SK-N-SH (cell line): ENCODE measurements around the gene HK1. TPM values are rescaled to one million over a fixed set of nuclear protein-coding genes. Genes with fewer than 3 reads are reported as not detected.

ENCODE experiments used
- CTCF ChIA-PET: fragments of 300-600, 350-600 bp; formaldehyde crosslinking; extraction: SDS; loops from one replicate; lab custom pipeline; 2021; lab: Yijun Ruan, JAX
- POLR2A ChIA-PET: fragments of 350-600 bp; sonication (Branson Sonifier 250); formaldehyde crosslinking; extraction: SDS; loops from one replicate; lab custom pipeline; 2020; ENCODE audit warnings: antibody characterized with exemption, inconsistent platforms; lab: Yijun Ruan, JAX
- DNase-seq: peaks from one replicate; pipeline ENCODE4 v3.0.0; 2012
- H2AFZ ChIP-seq: fragments of 200-600 bp; sonication (generic); 2 replicates; pipeline ENCODE4 v1.8.1; 2016; ENCODE audit warnings: antibody characterized with exemption, mild to moderate bottlenecking, low read depth
- H3F3A ChIP-seq: fragments of 200-600 bp; sonication (generic); replicated peaks from 2 replicates; pipeline ENCODE3; 2016; ENCODE audit warnings: antibody characterized with exemption, mild to moderate bottlenecking; ENCODE audit not compliant: insufficient read depth
- H3K27ac ChIP-seq, 2 experiments: fragments of 200-500 bp in 1 of 2; fragments of 200-600 bp in 1 of 2; sonication (Bioruptor generic) in 1 of 2; sonication (generic), shearing (Covaris generic) in 1 of 2; 2 replicates each; pipeline versions ENCODE4 v1.5.1 to v1.6.1; 2014 to 2016; ENCODE audit warnings: low read depth in 2 of 2, inconsistent platforms in 1 of 2, low read length in 1 of 2, mild to moderate bottlenecking in 1 of 2, mixed read lengths in 1 of 2
- H3K27me3 ChIP-seq: fragments of 200-600 bp; sonication (generic), shearing (Covaris generic); 2 replicates; pipeline ENCODE4 v1.6.1; 2016; ENCODE audit warnings: mixed run types; ENCODE audit not compliant: insufficient read depth
- H3K36me3 ChIP-seq, 2 experiments: fragments of 200-500 bp in 1 of 2; fragments of 200-600 bp in 1 of 2; sonication (Bioruptor generic) in 1 of 2; sonication (generic) in 1 of 2; replicated peaks in 1 of 2; 2 replicates each; pipeline versions ENCODE3 to v1.5.1; 2014 to 2016; ENCODE audit warnings: low read length in 1 of 2, mild to moderate bottlenecking in 1 of 2; ENCODE audit not compliant: insufficient read depth in 2 of 2, control insufficient read depth in 1 of 2
- H3K4me1 ChIP-seq, 2 experiments: fragments of 200-500 bp in 1 of 2; fragments of 200-600 bp in 1 of 2; sonication (Bioruptor generic) in 1 of 2; sonication (generic), shearing (Covaris generic) in 1 of 2; 2 replicates each; pipeline versions ENCODE4 v1.5.1 to v1.6.1; 2014 to 2016; ENCODE audit warnings: low read depth in 1 of 2, low read length in 1 of 2, mixed run types in 1 of 2; ENCODE audit not compliant: insufficient read depth in 2 of 2, control insufficient read depth in 1 of 2
- H3K4me2 ChIP-seq: fragments of 200-600 bp; sonication (generic), shearing (Covaris generic); 2 replicates; pipeline ENCODE4 v1.6.1; 2017; ENCODE audit warnings: mixed run types
- H3K4me3 ChIP-seq, 2 experiments: fragments of 200-500 bp in 1 of 2; fragments of 200-600 bp in 1 of 2; sonication (Bioruptor generic) in 1 of 2; sonication (generic), shearing (Covaris generic) in 1 of 2; 2 replicates each; pipeline versions ENCODE4 v1.5.1 to v1.8.1; 2014 to 2016; ENCODE audit warnings: low read depth in 2 of 2, inconsistent platforms in 1 of 2, low read length in 1 of 2, mild to moderate bottlenecking in 1 of 2, mixed read lengths in 1 of 2, moderate library complexity in 1 of 2
- H3K79me2 ChIP-seq: fragments of 200-600 bp; sonication (generic); 2 replicates; pipeline ENCODE4 v1.8.1; 2017; ENCODE audit warnings: mild to moderate bottlenecking; ENCODE audit not compliant: insufficient read depth
- H3K9ac ChIP-seq: fragments of 200-600 bp; sonication (generic); 2 replicates; pipeline ENCODE4 v1.6.1; 2017; ENCODE audit warnings: mixed run types
- H3K9me2 ChIP-seq: fragments of 200-600 bp; sonication (generic); 2 replicates; pipeline ENCODE4 v1.6.1; 2017; ENCODE audit warnings: mixed run types
- H3K9me3 ChIP-seq: fragments of 200-600 bp; sonication (generic); 2 replicates; pipeline ENCODE4 v1.6.1; 2017; ENCODE audit warnings: mixed run types, mild to moderate bottlenecking, moderate library complexity
- H4K20me1 ChIP-seq: fragments of 200-600 bp; sonication (generic); 2 replicates; pipeline ENCODE4 v1.6.1; 2017; ENCODE audit warnings: mild to moderate bottlenecking, mixed run types; ENCODE audit not compliant: insufficient read depth
- CHD2 ChIP-seq: fragments of 150-350 bp; IDR thresholded peaks from 2 replicates; pipeline ENCODE4 v1.6.1; 2018; ENCODE audit warnings: low read length; ENCODE audit not compliant: partially characterized antibody
- EP300 ChIP-seq, 2 experiments: IDR thresholded peaks; 2 replicates each; pipeline versions ENCODE4 v1.4.0 to v1.6.1; 2012; ENCODE audit warnings: borderline replicate concordance in 1 of 2, low read depth in 1 of 2, low read length in 1 of 2
- GABPA ChIP-seq: IDR thresholded peaks from 2 replicates; pipeline ENCODE4 v1.4.0; 2012; ENCODE audit warnings: low read depth, mild to moderate bottlenecking
- GATA2 ChIP-seq: sonication (generic); formaldehyde crosslinking; IDR thresholded peaks from 2 replicates; pipeline ENCODE4 v1.5.0; 2020; ENCODE audit warnings: mild to moderate bottlenecking, missing genetic modification reagents
- MEF2A ChIP-seq: IDR thresholded peaks from 2 replicates; pipeline ENCODE4 v1.4.0; 2012; ENCODE audit warnings: low read depth, borderline replicate concordance
- MXI1 ChIP-seq: IDR thresholded peaks from 2 replicates; pipeline ENCODE4 v1.6.1; 2012; ENCODE audit warnings: mild to moderate bottlenecking, low read depth, low read length, improper control_type of control experiment
- NFIC ChIP-seq: IDR thresholded peaks from 2 replicates; pipeline ENCODE4 v1.4.0; 2012; ENCODE audit warnings: borderline replicate concordance
- RAD21 ChIP-seq: IDR thresholded peaks from 2 replicates; pipeline ENCODE4 v1.6.1; 2012; ENCODE audit warnings: mild to moderate bottlenecking, low read length
- RCOR1 ChIP-seq: fragments of 150-350 bp; IDR thresholded peaks from 2 replicates; pipeline ENCODE4 v1.6.1; 2017; ENCODE audit warnings: antibody characterized with exemption, low read length
- RXRA ChIP-seq: IDR thresholded peaks from 2 replicates; pipeline ENCODE4 v1.4.0; 2012; ENCODE audit warnings: low read depth, mild to moderate bottlenecking, borderline replicate concordance
- SIN3A ChIP-seq: IDR thresholded peaks from 2 replicates; pipeline ENCODE4 v1.6.1; 2012; ENCODE audit warnings: low read depth, mild to moderate bottlenecking, low read length, moderate library complexity, borderline replicate concordance
- SMC3 ChIP-seq: IDR thresholded peaks from 2 replicates; pipeline ENCODE4 v1.6.1; 2012; ENCODE audit warnings: low read depth, low read length, improper control_type of control experiment
- TCF12 ChIP-seq: IDR thresholded peaks from 2 replicates; pipeline ENCODE4 v1.4.0; 2012
- TEAD4 ChIP-seq: IDR thresholded peaks from 2 replicates; pipeline ENCODE4 v1.4.0; 2012; ENCODE audit warnings: mild to moderate bottlenecking, borderline replicate concordance; ENCODE audit not compliant: insufficient read depth
- USF2 ChIP-seq: fragments of 150-350 bp; IDR thresholded peaks from 2 replicates; pipeline ENCODE4 v1.6.1; 2017; ENCODE audit warnings: antibody characterized with exemption, low read length, low read depth, borderline replicate concordance
- YY1 ChIP-seq: IDR thresholded peaks from 2 replicates; pipeline ENCODE4 v1.4.0; 2012; ENCODE audit warnings: low read depth, mild to moderate bottlenecking
- WGBS: methylation state at CpG from one replicate; pipeline ENCODE4 v1.1.6; 2017; ENCODE audit warnings: low lambda C conversion rate; 5-methylcytosine and 5-hydroxymethylcytosine counted together
- polyA plus RNA-seq, 3 experiments: library from polyadenylated mRNA; depleted of rRNA; stranded (reverse); fragments of >200 nt; gene quantifications; 2 replicates each; pipeline ENCODE4 v1.2.3, GENCODE V29; 2012
- TF ChIP-seq, protein P1 (sequence below): IDR thresholded peaks from 2 replicates; pipeline ENCODE4; 2012
- TF ChIP-seq, protein P2 (sequence below): fragments of 150-350 bp; IDR thresholded peaks from 2 replicates; pipeline ENCODE4 v1.6.1; 2016; ENCODE audit warnings: mild to moderate bottlenecking, low read depth, low read length
- TF ChIP-seq, protein P3 (sequence below): fragments of 200-600 bp; sonication (generic); IDR thresholded peaks from 2 replicates; pipeline ENCODE4 v1.6.1; 2017; ENCODE audit warnings: antibody characterized with exemption, mild to moderate bottlenecking, moderate library complexity
- TF ChIP-seq, protein P4 (sequence below): IDR thresholded peaks from 2 replicates; pipeline ENCODE4 v1.4.0; 2012; ENCODE audit warnings: low read depth, borderline replicate concordance
- TF ChIP-seq, protein P5 (sequence below): IDR thresholded peaks from 2 replicates; pipeline ENCODE4 v1.4.0; 2012; ENCODE audit warnings: low read depth, borderline replicate concordance

The HK1 gene
- polyA plus RNA-seq, 1 of the 3 experiments (the other 2 are of a cell fraction) = 38.7 TPM

DNA sequence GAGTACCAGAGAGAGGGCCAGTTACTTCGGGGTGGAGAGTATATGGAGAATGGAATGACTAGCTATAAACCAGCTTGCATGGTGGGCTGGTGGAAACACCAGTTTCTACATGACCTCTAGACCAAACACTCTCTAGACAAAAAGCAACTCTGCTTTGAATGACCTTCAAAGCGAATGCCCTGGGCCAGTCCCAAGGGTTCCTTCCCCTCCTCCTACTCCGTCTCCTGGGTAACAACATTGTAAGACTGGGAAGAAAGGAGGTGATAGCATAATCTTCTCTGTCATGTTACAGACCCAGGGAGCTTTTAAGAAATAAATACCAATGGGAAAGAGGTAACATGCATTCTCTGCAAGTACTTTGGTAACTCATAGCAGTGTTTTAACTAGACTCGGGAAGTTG lies 7.4 kb downstream of the HK1 start (continued):
- TF ChIP-seq, protein P1, sequence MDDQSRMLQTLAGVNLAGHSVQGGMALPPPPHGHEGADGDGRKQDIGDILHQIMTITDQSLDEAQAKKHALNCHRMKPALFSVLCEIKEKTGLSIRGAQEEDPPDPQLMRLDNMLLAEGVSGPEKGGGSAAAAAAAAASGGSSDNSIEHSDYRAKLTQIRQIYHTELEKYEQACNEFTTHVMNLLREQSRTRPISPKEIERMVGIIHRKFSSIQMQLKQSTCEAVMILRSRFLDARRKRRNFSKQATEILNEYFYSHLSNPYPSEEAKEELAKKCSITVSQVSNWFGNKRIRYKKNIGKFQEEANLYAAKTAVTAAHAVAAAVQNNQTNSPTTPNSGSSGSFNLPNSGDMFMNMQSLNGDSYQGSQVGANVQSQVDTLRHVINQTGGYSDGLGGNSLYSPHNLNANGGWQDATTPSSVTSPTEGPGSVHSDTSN = no peak
- TF ChIP-seq MEF2A = no peak
- TF ChIP-seq SMC3 = no peak
- TF ChIP-seq USF2 = no peak
- no peak for TF ChIP-seq TEAD4

- Histone ChIP-seq H3K9me3 (no peaks in the 10 kb centered on the region), H3K79me2 (no peaks in the 10 kb centered on the region), H3K4me2 (no peak overlapping the region), H3K27ac (no peak overlapping the region), H3K4me3 (no peak overlapping the region), H3K36me3 (no peaks in the 10 kb centered on the region)
- TF ChIP-seq SIN3A = no peak
- no peak for TF ChIP-seq EP300 (IDR thresholded peaks at IDR 0.05; ENCODE audit: borderline replicate concordance in 1 of 2, low read depth in 1 of 2, low read length in 1 of 2)
- TF ChIP-seq RXRA = no peak
- TF ChIP-seq, protein P2, sequence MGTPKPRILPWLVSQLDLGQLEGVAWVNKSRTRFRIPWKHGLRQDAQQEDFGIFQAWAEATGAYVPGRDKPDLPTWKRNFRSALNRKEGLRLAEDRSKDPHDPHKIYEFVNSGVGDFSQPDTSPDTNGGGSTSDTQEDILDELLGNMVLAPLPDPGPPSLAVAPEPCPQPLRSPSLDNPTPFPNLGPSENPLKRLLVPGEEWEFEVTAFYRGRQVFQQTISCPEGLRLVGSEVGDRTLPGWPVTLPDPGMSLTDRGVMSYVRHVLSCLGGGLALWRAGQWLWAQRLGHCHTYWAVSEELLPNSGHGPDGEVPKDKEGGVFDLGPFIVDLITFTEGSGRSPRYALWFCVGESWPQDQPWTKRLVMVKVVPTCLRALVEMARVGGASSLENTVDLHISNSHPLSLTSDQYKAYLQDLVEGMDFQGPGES = no peak
- TF ChIP-seq MXI1 = no peak
- no peak for TF ChIP-seq GABPA
- no peak for TF ChIP-seq CHD2
- TF ChIP-seq, protein P3, sequence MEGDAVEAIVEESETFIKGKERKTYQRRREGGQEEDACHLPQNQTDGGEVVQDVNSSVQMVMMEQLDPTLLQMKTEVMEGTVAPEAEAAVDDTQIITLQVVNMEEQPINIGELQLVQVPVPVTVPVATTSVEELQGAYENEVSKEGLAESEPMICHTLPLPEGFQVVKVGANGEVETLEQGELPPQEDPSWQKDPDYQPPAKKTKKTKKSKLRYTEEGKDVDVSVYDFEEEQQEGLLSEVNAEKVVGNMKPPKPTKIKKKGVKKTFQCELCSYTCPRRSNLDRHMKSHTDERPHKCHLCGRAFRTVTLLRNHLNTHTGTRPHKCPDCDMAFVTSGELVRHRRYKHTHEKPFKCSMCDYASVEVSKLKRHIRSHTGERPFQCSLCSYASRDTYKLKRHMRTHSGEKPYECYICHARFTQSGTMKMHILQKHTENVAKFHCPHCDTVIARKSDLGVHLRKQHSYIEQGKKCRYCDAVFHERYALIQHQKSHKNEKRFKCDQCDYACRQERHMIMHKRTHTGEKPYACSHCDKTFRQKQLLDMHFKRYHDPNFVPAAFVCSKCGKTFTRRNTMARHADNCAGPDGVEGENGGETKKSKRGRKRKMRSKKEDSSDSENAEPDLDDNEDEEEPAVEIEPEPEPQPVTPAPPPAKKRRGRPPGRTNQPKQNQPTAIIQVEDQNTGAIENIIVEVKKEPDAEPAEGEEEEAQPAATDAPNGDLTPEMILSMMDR = no peak
- TF ChIP-seq, protein P4, sequence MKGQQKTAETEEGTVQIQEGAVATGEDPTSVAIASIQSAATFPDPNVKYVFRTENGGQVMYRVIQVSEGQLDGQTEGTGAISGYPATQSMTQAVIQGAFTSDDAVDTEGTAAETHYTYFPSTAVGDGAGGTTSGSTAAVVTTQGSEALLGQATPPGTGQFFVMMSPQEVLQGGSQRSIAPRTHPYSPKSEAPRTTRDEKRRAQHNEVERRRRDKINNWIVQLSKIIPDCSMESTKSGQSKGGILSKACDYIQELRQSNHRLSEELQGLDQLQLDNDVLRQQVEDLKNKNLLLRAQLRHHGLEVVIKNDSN = no peak
- TF ChIP-seq NFIC = no peak
- no peak for TF ChIP-seq RAD21
- no peak for TF ChIP-seq YY1
- TF ChIP-seq, protein P5, sequence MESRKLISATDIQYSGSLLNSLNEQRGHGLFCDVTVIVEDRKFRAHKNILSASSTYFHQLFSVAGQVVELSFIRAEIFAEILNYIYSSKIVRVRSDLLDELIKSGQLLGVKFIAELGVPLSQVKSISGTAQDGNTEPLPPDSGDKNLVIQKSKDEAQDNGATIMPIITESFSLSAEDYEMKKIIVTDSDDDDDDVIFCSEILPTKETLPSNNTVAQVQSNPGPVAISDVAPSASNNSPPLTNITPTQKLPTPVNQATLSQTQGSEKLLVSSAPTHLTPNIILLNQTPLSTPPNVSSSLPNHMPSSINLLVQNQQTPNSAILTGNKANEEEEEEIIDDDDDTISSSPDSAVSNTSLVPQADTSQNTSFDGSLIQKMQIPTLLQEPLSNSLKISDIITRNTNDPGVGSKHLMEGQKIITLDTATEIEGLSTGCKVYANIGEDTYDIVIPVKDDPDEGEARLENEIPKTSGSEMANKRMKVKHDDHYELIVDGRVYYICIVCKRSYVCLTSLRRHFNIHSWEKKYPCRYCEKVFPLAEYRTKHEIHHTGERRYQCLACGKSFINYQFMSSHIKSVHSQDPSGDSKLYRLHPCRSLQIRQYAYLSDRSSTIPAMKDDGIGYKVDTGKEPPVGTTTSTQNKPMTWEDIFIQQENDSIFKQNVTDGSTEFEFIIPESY = no peak
- TF ChIP-seq TEAD4 = no peak
- TF ChIP-seq GATA2 (CRISPR knock-in tag) = no peak
- no peak for TF ChIP-seq MEF2A
- TF ChIP-seq TCF12 = no peak
- TF ChIP-seq RCOR1 = no peak
- TF ChIP-seq, all 33 proteins: peak for 0
- ChIA-PET CTCF (interaction anchor here (1.0 to 1.6 kb wide), 2 partner anchors 12 to 32 kb away, joined by 3 read pairs; no protein-coding TSS in a partner anchor), POLR2A (no interaction called here)
- no peaks in the 10 kb centered on the region for H3K9me2 ChIP-seq
- DNase-seq = no peak
- WGBS = 69% methylated on average over 4 of the region's 4 CpGs
- H3K9ac ChIP-seq = no peak overlapping the region
- H3K4me1 ChIP-seq = no peaks in the 10 kb centered on the region
- no peaks in the 10 kb centered on the region for H4K20me1 ChIP-seq
- no peak overlapping the region for H2AFZ ChIP-seq
- H3K27me3 ChIP-seq = no peaks in the 10 kb centered on the region; the same call in 1 of the 2 replicates
- H3F3A ChIP-seq = no peaks in the 10 kb centered on the region
Observed at GRCh38 chr10:69287181-69287580, 8.9 kb downstream of the HK1 start.
